CD4-positive, CD25-positive, alpha-beta regulatory T cell (primary cell): ENCODE data around the gene PTGFRN. TPM values are rescaled to one million over a fixed set of nuclear protein-coding genes. Genes with fewer than 3 reads are reported as not detected.

Source experiments
- ATAC-seq, 2 donors: fragments of 150-1000 bp; cut with Tn5 transposase; one replicate each; pipeline ENCODE4 v1.10.0; 2021; ENCODE audit warnings: low read depth in 2 of 2, moderate number of reproducible peaks in 2 of 2, moderate library complexity in 1 of 2
- DNase-seq, 3 donors: peaks; one replicate each; pipeline versions ENCODE4 v3.0.0 to v3.0.0-alpha.2; 2012 to 2022; ENCODE audit warnings: mixed read lengths in 1 of 3
- H3K27ac ChIP-seq: one replicate; pipeline ENCODE4 v1.7.0; 2013; ENCODE audit warnings: mild to moderate bottlenecking, low read length; ENCODE audit not compliant: insufficient read depth, poor library complexity, severe bottlenecking
- H3K27me3 ChIP-seq: one replicate; pipeline ENCODE4 v1.7.0; 2013; ENCODE audit warnings: low read length; ENCODE audit not compliant: control insufficient read depth, insufficient read depth
- H3K36me3 ChIP-seq: one replicate; pipeline ENCODE4 v1.7.0; 2013; ENCODE audit warnings: mild to moderate bottlenecking, low read length, moderate library complexity; ENCODE audit not compliant: control insufficient read depth, insufficient read depth
- H3K4me1 ChIP-seq: 2 replicates; pipeline ENCODE4 v1.7.0; 2013; ENCODE audit warnings: mild to moderate bottlenecking, low read length; ENCODE audit not compliant: insufficient read depth, control insufficient read depth, poor library complexity, severe bottlenecking
- H3K4me3 ChIP-seq: one replicate; pipeline ENCODE4 v1.7.0; 2013; ENCODE audit warnings: low read depth, mild to moderate bottlenecking, low read length, moderate library complexity
- H3K9me3 ChIP-seq, 2 experiments: 1 replicate in 1 of 2; 2 replicates in 1 of 2; pipeline ENCODE4 v1.7.0; 2013; ENCODE audit warnings: low read length in 2 of 2, mild to moderate bottlenecking in 1 of 2, moderate library complexity in 1 of 2; ENCODE audit not compliant: control insufficient read depth in 2 of 2
- H3K27ac Mint-ChIP-seq, 3 donors: one replicate each; pipeline ENCODE4 v1.8.0; 2020 to 2022; ENCODE audit warnings: mild to moderate bottlenecking in 3 of 3, mixed read lengths in 3 of 3, moderate library complexity in 2 of 3
- H3K27me3 Mint-ChIP-seq: one replicate; pipeline ENCODE4 v1.8.0; 2022; ENCODE audit warnings: mild to moderate bottlenecking, mixed read lengths
- H3K36me3 Mint-ChIP-seq: one replicate; pipeline ENCODE4 v1.8.0; 2020; ENCODE audit warnings: mixed read lengths
- H3K4me1 Mint-ChIP-seq, 4 donors: one replicate each; pipeline ENCODE4 v1.8.0; 2020 to 2022; ENCODE audit warnings: mixed read lengths in 4 of 4, mild to moderate bottlenecking in 1 of 4
- H3K4me3 Mint-ChIP-seq, 4 donors: one replicate each; pipeline ENCODE4 v1.8.0; 2020 to 2022; ENCODE audit warnings: mild to moderate bottlenecking in 4 of 4, mixed read lengths in 4 of 4, moderate library complexity in 3 of 4
- H3K9me3 Mint-ChIP-seq, 7 donors: one replicate each; pipeline ENCODE4 v1.8.0; 2020 to 2022; ENCODE audit warnings: mixed read lengths in 7 of 7, mild to moderate bottlenecking in 3 of 7, moderate library complexity in 2 of 7
- polyA plus RNA-seq, 4 donors: library from polyadenylated mRNA; unstranded; fragments of 300-500 nt; fragmentation: Illumina TruSeq; gene quantifications; one replicate each; pipeline ENCODE4 v1.2.3, GENCODE V29; 2021
- total RNA-seq: library from RNA; stranded (reverse); gene quantifications from one replicate; pipeline ENCODE4 v1.2.3, GENCODE V29; 2022

Gene PTGFRN
- total and polyA plus RNA-seq, 5 donors from 2014 or later, result 0.02 to 0.17 (median 0.10) TPM; not detected in 2

- DNase-seq (no peak), ATAC-seq (no peak)
- Histone ChIP-seq H3K27me3 (no peaks in the 10 kb centered on the region), H3K36me3 (no peaks in the 10 kb centered on the region), H3K27ac (no peak overlapping the region), H3K4me1 (no peaks in the 10 kb centered on the region), H3K4me3 (no peak overlapping the region), H3K9me3 (no peaks in the 10 kb centered on the region)
- H3K27me3 Mint-ChIP-seq, result no peaks in the 10 kb centered on the region
- H3K36me3 Mint-ChIP-seq, result peaks cover 8% of the 10 kb centered on the region
- H3K9me3 Mint-ChIP-seq, result peaks cover 0 to 1% (median 0%) of the 10 kb centered on the region in 7 donors
- no peak overlapping the region for H3K4me3 Mint-ChIP-seq
- no peak overlapping the region for H3K27ac Mint-ChIP-seq
- H3K4me1 Mint-ChIP-seq, result peaks cover 0 to 14% (median 1%) of the 10 kb centered on the region in 4 donors
Observed at GRCh38 chr1:117036018-117036461, 126.3 kb downstream of the PTGFRN start.

DNA sequence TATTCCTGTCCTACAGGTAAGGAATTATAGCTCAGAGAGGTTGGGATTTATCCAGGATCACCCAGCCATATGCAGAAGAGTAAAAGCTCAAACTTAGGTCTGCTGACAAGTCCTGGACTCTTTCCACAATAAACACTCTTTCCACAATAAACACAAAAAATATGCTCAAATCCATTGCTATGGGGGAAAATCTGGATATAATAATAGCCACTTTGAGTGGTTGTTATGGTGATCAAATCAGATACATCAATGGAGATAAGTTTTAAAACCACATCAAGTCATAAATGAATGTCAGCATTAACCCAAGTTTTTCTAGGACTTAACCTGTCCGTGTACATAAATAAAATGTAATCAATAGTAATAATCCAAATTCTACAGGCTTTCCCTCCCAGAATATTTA is 128.1 kb downstream of the PTGFRN start:
- no peak overlapping the region for H3K4me3 Mint-ChIP-seq
- peaks cover 0 to 11% (median 1%) of the 10 kb centered on the region in 4 donors for H3K4me1 Mint-ChIP-seq
- peaks cover 0 to 5% (median 0%) of the 10 kb centered on the region in 7 donors for H3K9me3 Mint-ChIP-seq
- Histone ChIP-seq H3K27ac (no peak overlapping the region), H3K27me3 (no peaks in the 10 kb centered on the region), H3K36me3 (no peaks in the 10 kb centered on the region), H3K9me3 (no peaks in the 10 kb centered on the region), H3K4me1 (no peaks in the 10 kb centered on the region), H3K4me3 (no peak overlapping the region)
- no peaks in the 10 kb centered on the region for H3K27me3 Mint-ChIP-seq
- no peak for DNase-seq
- no peak for ATAC-seq
- peaks cover 6% of the 10 kb centered on the region for H3K36me3 Mint-ChIP-seq
- no peak overlapping the region for H3K27ac Mint-ChIP-seq

GRCh38 chr1:117038236-117038635 is 128.5 kb downstream of the PTGFRN start:
- no peak overlapping the region for H3K4me3 Mint-ChIP-seq

More at GRCh38 chr1:117038236-117038635, 128.5 kb downstream of the PTGFRN start:
- Histone ChIP-seq H3K4me3 (no peak overlapping the region), H3K36me3 (no peaks in the 10 kb centered on the region), H3K27ac (no peak overlapping the region), H3K4me1 (no peaks in the 10 kb centered on the region), H3K27me3 (no peaks in the 10 kb centered on the region), H3K9me3 (no peaks in the 10 kb centered on the region)
- Mint-ChIP-seq H3K9me3 (peaks cover 0 to 5% (median 0%) of the 10 kb centered on the region in 7 donors), H3K27ac (peak overlapping the region in 1 of 3 donors; percentile 16), H3K36me3 (peaks cover 2% of the 10 kb centered on the region), H3K4me1 (peaks cover 0 to 8% (median 1%) of the 10 kb centered on the region in 4 donors), H3K27me3 (no peaks in the 10 kb centered on the region)
- no peak for DNase-seq
- no peak for ATAC-seq

Other genes starting within 250 kb of the PTGFRN start
- gene IGSF3, start 242.2 kb upstream of the PTGFRN start, total RNA-seq, result 0.42 TPM
- under 1 TPM in 3 of 4 donors, not detected in 1; 0.03 to 0.27 (median 0.14) TPM for gene IGSF3, start 242.2 kb upstream of the PTGFRN start, polyA plus RNA-seq
- gene CD2, start 155.5 kb upstream of the PTGFRN start, total RNA-seq, result 192 TPM
- 100 to 1,000 TPM; 341 to 457 (median 393) TPM for gene CD2, start 155.5 kb upstream of the PTGFRN start, polyA plus RNA-seq
- gene CD101, start 91.8 kb downstream of the PTGFRN start, total RNA-seq, result 14.9 TPM
- gene CD101, start 91.8 kb downstream of the PTGFRN start, polyA plus RNA-seq, result 10 to 100 TPM in 2 of 4 donors, 1 to 10 TPM in 2; 4.3 to 38.9 (median 19.4) TPM
- gene TTF2, start 150.4 kb downstream of the PTGFRN start, total RNA-seq, result 58.9 TPM
- gene TTF2, start 150.4 kb downstream of the PTGFRN start, polyA plus RNA-seq, result 10 to 100 TPM in 2 of 4 donors, 1 to 10 TPM in 2; 5.3 to 13.0 (median 9.7) TPM
- gene TRIM45, start 211.8 kb downstream of the PTGFRN start, total RNA-seq, result 0.84 TPM
- under 1 TPM in 3 of 4 donors, not detected in 1; 0.05 to 0.16 (median 0.06) TPM for gene TRIM45, start 211.8 kb downstream of the PTGFRN start, polyA plus RNA-seq